H9 (cell line): Measurements from ENCODE around the gene ADGRD1. TPM values are rescaled to one million over a fixed set of nuclear protein-coding genes. Genes with fewer than 3 reads are reported as not detected.
"Not testable (repeated sequence)": the region's sequence is repeated elsewhere in the genome, so short reads cannot be mapped to it uniquely, and the experiment has no call there.

ENCODE experiments used
- DNase-seq: peaks from one replicate; pipeline ENCODE4 v3.0.0-alpha.2; 2017
- H2AFZ ChIP-seq: one replicate; pipeline ENCODE4 v1.6.1; 2013; ENCODE audit warnings: mild to moderate bottlenecking, low read length, control low read depth, moderate library complexity
- H2AK5ac ChIP-seq: 2 replicates; pipeline ENCODE4 v1.6.1; 2013; ENCODE audit warnings: low read length, control low read depth, mixed read lengths; ENCODE audit not compliant: insufficient read length
- H2BK120ac ChIP-seq: one replicate; pipeline ENCODE4 v1.6.1; 2013; ENCODE audit warnings: low read depth, mild to moderate bottlenecking, low read length, control low read depth, inconsistent platforms; ENCODE audit not compliant: poor library complexity, severe bottlenecking
- H2BK12ac ChIP-seq: 2 replicates; pipeline ENCODE4 v1.6.1; 2013; ENCODE audit warnings: low read length, control low read depth, mixed read lengths, low read depth; ENCODE audit not compliant: insufficient read length
- H2BK15ac ChIP-seq: 2 replicates; pipeline ENCODE4 v1.6.1; 2013; ENCODE audit warnings: low read depth, low read length, control low read depth
- H2BK20ac ChIP-seq: one replicate; pipeline ENCODE4 v1.6.1; 2013; ENCODE audit warnings: low read depth, mild to moderate bottlenecking, low read length, control low read depth, inconsistent platforms; ENCODE audit not compliant: poor library complexity, severe bottlenecking
- H2BK5ac ChIP-seq: 2 replicates; pipeline ENCODE4 v1.6.1; 2013; ENCODE audit warnings: low read length, control low read depth, mixed read lengths; ENCODE audit not compliant: insufficient read length
- H3K14ac ChIP-seq: 2 replicates; pipeline ENCODE4 v1.6.1; 2013; ENCODE audit warnings: low read length, control low read depth; ENCODE audit not compliant: insufficient read depth
- H3K18ac ChIP-seq: 2 replicates; pipeline ENCODE4 v1.6.1; 2013; ENCODE audit warnings: low read depth, mild to moderate bottlenecking, mixed read lengths, low read length, control low read depth; ENCODE audit not compliant: insufficient read length
- H3K23ac ChIP-seq: 2 replicates; pipeline ENCODE4 v1.6.1; 2013; ENCODE audit warnings: low read length, control low read depth, mixed read lengths, low read depth; ENCODE audit not compliant: insufficient read length
- H3K23me2 ChIP-seq: 2 replicates; pipeline ENCODE4 v1.6.1; 2013; ENCODE audit warnings: low read depth, mild to moderate bottlenecking, mixed read lengths, low read length, control low read depth; ENCODE audit not compliant: insufficient read length, poor library complexity, severe bottlenecking
- H3K27ac ChIP-seq: 2 replicates; pipeline ENCODE4 v1.5.1; 2013; ENCODE audit warnings: low read length, control low read depth, mixed read lengths, low read depth; ENCODE audit not compliant: insufficient read length
- H3K27me3 ChIP-seq: 2 replicates; pipeline ENCODE4 v1.6.1; 2013; ENCODE audit warnings: low read length, control low read depth, inconsistent platforms; ENCODE audit not compliant: insufficient read depth
- H3K4ac ChIP-seq: 2 replicates; pipeline ENCODE4 v1.6.1; 2013; ENCODE audit warnings: low read depth, mild to moderate bottlenecking, control low read depth, inconsistent platforms, low read length, moderate library complexity
- H3K4me1 ChIP-seq: 2 replicates; pipeline ENCODE4 v1.6.1; 2013; ENCODE audit warnings: low read length, control low read depth, inconsistent platforms; ENCODE audit not compliant: insufficient read depth
- H3K4me2 ChIP-seq: 2 replicates; pipeline ENCODE4 v1.6.1; 2013; ENCODE audit warnings: low read length, control low read depth, mixed read lengths; ENCODE audit not compliant: insufficient read length, insufficient read depth
- H3K56ac ChIP-seq: 2 replicates; pipeline ENCODE4 v1.6.1; 2013; ENCODE audit warnings: low read depth, mild to moderate bottlenecking, mixed read lengths, low read length, control low read depth; ENCODE audit not compliant: insufficient read length
- H3K79me1 ChIP-seq: 2 replicates; pipeline ENCODE4 v1.6.1; 2013; ENCODE audit warnings: low read depth, mild to moderate bottlenecking, moderate library complexity, low read length, control low read depth, inconsistent platforms; ENCODE audit not compliant: insufficient read depth, poor library complexity, severe bottlenecking
- H3K79me2 ChIP-seq: 2 replicates; pipeline ENCODE4 v1.6.1; 2013; ENCODE audit warnings: low read length, control low read depth, inconsistent platforms; ENCODE audit not compliant: insufficient read depth
- H3K9ac ChIP-seq: 2 replicates; pipeline ENCODE4 v1.6.1; 2013; ENCODE audit warnings: low read length, control low read depth, mixed read lengths; ENCODE audit not compliant: insufficient read length; ENCODE audit errors: extremely low read depth
- H3K9me3 ChIP-seq: one replicate; pipeline ENCODE4 v1.6.1; 2013; ENCODE audit warnings: low read depth, low read length, inconsistent platforms; ENCODE audit not compliant: control insufficient read depth
- H3T11ph ChIP-seq: one replicate; pipeline ENCODE4 v1.6.1; 2013; ENCODE audit warnings: mild to moderate bottlenecking, low read length, control low read depth, inconsistent platforms
- H4K20me1 ChIP-seq: one replicate; pipeline ENCODE4 v1.6.1; 2013; ENCODE audit not compliant: control insufficient read depth, insufficient read length, insufficient read depth
- H4K5ac ChIP-seq: 2 replicates; pipeline ENCODE4 v1.6.1; 2013; ENCODE audit warnings: low read depth, mild to moderate bottlenecking, mixed read lengths, low read length, control low read depth; ENCODE audit not compliant: insufficient read length
- H4K8ac ChIP-seq: replicated peaks from 2 replicates; pipeline ENCODE4 v1.6.1; 2013; ENCODE audit warnings: low read length, control low read depth, mixed read lengths, low read depth; ENCODE audit not compliant: insufficient read length
- H4K91ac ChIP-seq: 2 replicates; pipeline ENCODE4 v1.6.1; 2013; ENCODE audit warnings: low read depth, mild to moderate bottlenecking, moderate library complexity, mixed read lengths, low read length, control low read depth; ENCODE audit not compliant: insufficient read length
- H3K27ac Mint-ChIP-seq, 3 experiments: 2 replicates in 2 of 3; 3 replicates in 1 of 3; pipeline ENCODE4 v1.8.0; 2020 to 2021; ENCODE audit warnings: mixed read lengths in 3 of 3, mild to moderate bottlenecking in 1 of 3, moderate library complexity in 1 of 3
- H3K27me3 Mint-ChIP-seq: 2 replicates; pipeline ENCODE4 v1.8.0; 2021; ENCODE audit warnings: low read depth, mild to moderate bottlenecking, moderate library complexity, mixed read lengths
- H3K36me3 Mint-ChIP-seq, 3 experiments: 2 replicates in 2 of 3; 3 replicates in 1 of 3; pipeline ENCODE4 v1.8.0; 2020 to 2021; ENCODE audit warnings: low read depth in 3 of 3, mixed read lengths in 3 of 3; ENCODE audit not compliant: insufficient read depth in 1 of 3
- H3K4me1 Mint-ChIP-seq, 2 experiments: 2 replicates each; pipeline ENCODE4 v1.8.0; 2020; ENCODE audit warnings: mixed read lengths in 2 of 2
- H3K4me3 Mint-ChIP-seq, 2 experiments: 2 replicates in 1 of 2; 3 replicates in 1 of 2; pipeline ENCODE4 v1.8.0; 2020 to 2021; ENCODE audit warnings: mild to moderate bottlenecking in 2 of 2, mixed read lengths in 2 of 2, moderate library complexity in 1 of 2
- H3K9me3 Mint-ChIP-seq, 2 experiments: 2 replicates in 1 of 2; 3 replicates in 1 of 2; pipeline ENCODE4 v1.8.0; 2020; ENCODE audit warnings: mild to moderate bottlenecking in 2 of 2, mixed read lengths in 2 of 2, moderate library complexity in 1 of 2
- WGBS: extraction: QIAGEN DNeasy Blood & Tissue Kit; methylation state at CpG from one replicate; pipeline ENCODE4 v1.1.7; 2013; ENCODE audit warnings: missing lambda C conversion rate, low lambda C conversion rate, mixed read lengths; ENCODE audit not compliant: insufficient read length; ENCODE audit errors: extremely low coverage; 5-methylcytosine and 5-hydroxymethylcytosine counted together
- total RNA-seq: library from RNA; stranded (reverse); gene quantifications from 2 replicates; pipeline ENCODE4 v1.2.1, GENCODE V29; 2021

ADGRD1 gene
- total RNA-seq, 1 experiment from 2014 or later: 0.52 TPM

GRCh38 chr12:131071950-131072349 is 118.2 kb downstream of the ADGRD1 start:
- not testable (repeated sequence) for H3K23me2 ChIP-seq, H4K5ac ChIP-seq, H2BK15ac ChIP-seq, H3K36me3 Mint-ChIP-seq, H3K27ac Mint-ChIP-seq, H4K91ac ChIP-seq, H3K4me3 Mint-ChIP-seq, H3K9ac ChIP-seq, H3K23ac ChIP-seq, H3K27me3 Mint-ChIP-seq, H2AFZ ChIP-seq, H3K27ac ChIP-seq, H3K56ac ChIP-seq, H3K4me2 ChIP-seq, H4K20me1 ChIP-seq, H4K8ac ChIP-seq, H3K4me1 Mint-ChIP-seq, H3K79me1 ChIP-seq, H3K9me3 ChIP-seq, H2BK12ac ChIP-seq, H2BK120ac ChIP-seq, H3K4me1 ChIP-seq, H3K18ac ChIP-seq, H3K4ac ChIP-seq, H2AK5ac ChIP-seq, H3K27me3 ChIP-seq, H3K79me2 ChIP-seq, H2BK5ac ChIP-seq, H3T11ph ChIP-seq, H3K14ac ChIP-seq, H2BK20ac ChIP-seq
- DNase-seq: peak; percentile 12
- H3K9me3 Mint-ChIP-seq: peaks cover 4 to 11% of the 10 kb centered on the region in 2 experiments; a peak in 3 of 5 replicates
- WGBS: no CpG with 5 or more reads among the region's 12 CpGs
